Measurements from ENCODE around the gene SERTAD4. TPM values are rescaled to one million over a fixed set of nuclear protein-coding genes. Genes with fewer than 3 reads are reported as not detected.

SERTAD4 gene
- total RNA-seq, 4 donors from 2014 or later = 9.6 to 18.1 (median 14.9) TPM

GRCh38 chr1:210292231-210292871, 59.8 kb downstream of the SERTAD4 start:
- TF ChIP-seq CTCF (IDR thresholded peaks at IDR 0.05) (no peak), POLR2A (IDR thresholded peaks at IDR 0.05) (no peak)
- peak; percentile 30 to 92 for DNase-seq (ENCODE audit: low spot score in 2 of 2)
- intact Hi-C loops (cut with DNase I; ENCODE audit: low total_unique reads) = no loop called here
- H3K4me3 ChIP-seq (ENCODE audit: low read depth, poor library complexity, severe bottlenecking) = peak overlapping the region; percentile 10
- 2% methylated on average over 39 to 55 of the region's 56 CpGs for WGBS, 2 donors

GRCh38 chr1:210293171-210293607, 60.6 kb downstream of the SERTAD4 start:
- TF ChIP-seq POLR2A (IDR thresholded peaks at IDR 0.05) = no peak
- TF ChIP-seq CTCF (IDR thresholded peaks at IDR 0.05) = no peak
- intact Hi-C loops (cut with DNase I; ENCODE audit: low total_unique reads) = no loop called here
- WGBS, 2 donors = 28 to 45% methylated on average over 7 of the region's 7 CpGs
- DNase-seq (ENCODE audit: low spot score in 2 of 2) = peak; percentile 40 to 92
- no peak overlapping the region for H3K4me3 ChIP-seq (ENCODE audit: low read depth, poor library complexity, severe bottlenecking)

GRCh38 chr1:210294999-210295745, 62.6 kb downstream of the SERTAD4 start:
- intact Hi-C loops (cut with DNase I; ENCODE audit: low total_unique reads) = no loop called here
- DNase-seq (ENCODE audit: low spot score in 2 of 2) = peak; percentile 51 to 92
- no peak for TF ChIP-seq CTCF (IDR thresholded peaks at IDR 0.05)
- TF ChIP-seq POLR2A (IDR thresholded peaks at IDR 0.05) = no peak
- WGBS, 2 donors = 24 to 34% methylated on average over 10 of the region's 10 CpGs
- H3K4me3 ChIP-seq (ENCODE audit: low read depth, poor library complexity, severe bottlenecking) = no peak overlapping the region

Other genes starting within 250 kb of the SERTAD4 start
- gene HHAT, start 96.1 kb downstream of the SERTAD4 start, total RNA-seq = 1 to 10 TPM; 4.6 to 8.8 (median 6.7) TPM